ENCODE results near the gene NR2F6.

Gene NR2F6

GRCh38 chr19:17237747-17238706 is 7.7 kb downstream of the NR2F6 start:
- FAIRE-seq = no peak

DNA sequence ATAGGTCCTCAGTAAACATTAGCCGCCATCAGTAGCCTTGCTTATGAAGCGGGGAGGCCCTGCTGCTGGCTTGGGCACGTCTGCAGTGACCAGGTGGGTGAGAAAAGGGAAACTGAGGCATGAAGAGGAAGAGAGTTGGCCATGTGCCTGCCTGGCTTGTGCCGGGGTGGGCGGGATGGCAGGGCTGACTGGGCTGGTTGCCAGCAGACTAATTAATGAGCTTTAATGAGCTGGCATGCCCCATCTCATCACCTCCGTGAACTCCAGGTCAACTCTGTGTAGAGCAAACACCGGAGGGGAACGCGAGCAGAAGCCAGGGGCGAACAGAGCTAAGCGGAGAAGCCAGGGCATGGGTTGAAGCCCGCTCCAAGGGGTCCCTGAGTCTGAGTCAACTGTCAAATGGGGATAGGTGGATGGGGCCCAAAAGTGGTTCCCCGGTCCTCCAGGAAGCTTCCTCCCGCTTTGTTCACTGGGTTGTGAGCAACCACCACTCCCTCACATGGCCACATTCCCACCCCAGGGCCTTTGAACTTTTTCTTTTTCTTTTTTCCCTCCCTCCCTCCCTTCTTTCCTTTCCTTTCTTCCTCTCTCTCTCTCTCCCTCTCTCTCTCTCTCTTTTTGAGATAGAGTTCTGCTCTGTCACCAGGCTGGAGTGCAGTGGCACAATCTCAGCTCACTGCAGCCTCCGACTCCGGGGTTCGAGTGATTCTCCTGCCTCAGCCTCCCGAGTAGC is 8.7 kb downstream of the NR2F6 start:
- no peak for FAIRE-seq

GRCh38 chr19:17235971-17236777 is 9.5 kb downstream of the NR2F6 start:
- FAIRE-seq = no peak

GRCh38 chr19:17235300-17235970 is 10.3 kb downstream of the NR2F6 start:
- no peak for FAIRE-seq

- no peak for FAIRE-seq
These were observed 10.8 kb downstream of the NR2F6 start for GRCh38 chr19:17234911-17235299.

GRCh38 chr19:17232258-17232657 is 13.5 kb downstream of the NR2F6 start:
- FAIRE-seq = no peak

DNA sequence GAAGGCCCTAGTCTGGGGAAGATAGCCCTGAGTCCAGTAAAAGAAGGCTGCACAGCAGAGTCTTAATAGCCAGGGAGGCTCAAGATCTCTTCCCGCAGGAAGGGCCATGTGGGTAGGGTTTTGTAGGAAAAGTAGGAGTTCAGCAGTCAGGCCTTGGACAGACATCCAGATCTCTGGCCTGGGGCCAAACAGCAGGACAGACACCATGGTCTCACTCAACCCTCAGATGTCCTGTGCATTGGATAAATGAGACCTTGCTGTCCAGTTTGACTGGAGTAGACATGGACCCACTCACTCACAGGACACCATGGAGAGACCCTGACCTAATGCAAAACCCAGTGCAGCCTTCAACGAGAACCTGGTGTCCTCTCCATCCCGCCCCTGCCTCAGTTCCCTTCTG is 15.8 kb downstream of the NR2F6 start:
- FAIRE-seq = no peak

DNA sequence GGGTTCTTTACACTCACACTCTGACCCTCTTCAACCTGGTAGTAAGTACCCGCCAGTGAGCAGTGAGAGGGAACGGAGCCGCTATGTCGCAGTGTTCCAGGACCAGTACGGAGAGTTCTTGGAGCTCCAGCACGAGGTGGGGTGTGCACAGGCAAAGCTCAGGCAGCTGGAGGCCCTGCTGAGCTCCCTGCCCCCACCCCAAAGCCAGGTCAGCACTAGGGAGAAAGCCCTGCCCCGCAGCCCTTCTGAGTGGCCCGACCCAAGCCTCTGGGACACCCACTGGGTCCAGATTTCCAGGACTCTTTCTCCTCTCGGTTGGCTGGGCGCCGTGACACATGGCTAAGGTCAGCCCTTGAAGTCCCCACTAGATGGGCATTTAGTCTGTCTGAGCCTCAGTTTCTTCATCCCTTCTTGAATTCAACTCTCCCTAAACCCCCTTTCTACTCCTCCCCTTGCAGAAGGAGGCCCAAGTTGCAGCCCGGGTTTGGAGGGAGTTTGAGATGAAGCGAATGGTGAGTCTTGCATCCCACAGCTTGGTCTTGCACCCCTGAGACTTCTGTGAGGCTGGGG is 17.8 kb downstream of the NR2F6 start:
- no peak for FAIRE-seq

- peak; percentile 48 for FAIRE-seq
These were observed 19.5 kb downstream of the NR2F6 start, which contains the start of gene OCEL1 for GRCh38 chr19:17226002-17226933. OCEL1 (plus strand) TSS chr19:17226226; CDS start chr19:17226248, 22 bp downstream.

- no peak for FAIRE-seq
These were observed 20.7 kb downstream of the NR2F6 start for GRCh38 chr19:17225053-17225452.

- no peak for FAIRE-seq
These were observed 25.4 kb downstream of the NR2F6 start for GRCh38 chr19:17220207-17220758.

- no peak for FAIRE-seq
These were observed 26.4 kb downstream of the NR2F6 start for GRCh38 chr19:17219286-17219685.

- no peak for FAIRE-seq
These were observed 29.6 kb downstream of the NR2F6 start for GRCh38 chr19:17216058-17216670.

DNA sequence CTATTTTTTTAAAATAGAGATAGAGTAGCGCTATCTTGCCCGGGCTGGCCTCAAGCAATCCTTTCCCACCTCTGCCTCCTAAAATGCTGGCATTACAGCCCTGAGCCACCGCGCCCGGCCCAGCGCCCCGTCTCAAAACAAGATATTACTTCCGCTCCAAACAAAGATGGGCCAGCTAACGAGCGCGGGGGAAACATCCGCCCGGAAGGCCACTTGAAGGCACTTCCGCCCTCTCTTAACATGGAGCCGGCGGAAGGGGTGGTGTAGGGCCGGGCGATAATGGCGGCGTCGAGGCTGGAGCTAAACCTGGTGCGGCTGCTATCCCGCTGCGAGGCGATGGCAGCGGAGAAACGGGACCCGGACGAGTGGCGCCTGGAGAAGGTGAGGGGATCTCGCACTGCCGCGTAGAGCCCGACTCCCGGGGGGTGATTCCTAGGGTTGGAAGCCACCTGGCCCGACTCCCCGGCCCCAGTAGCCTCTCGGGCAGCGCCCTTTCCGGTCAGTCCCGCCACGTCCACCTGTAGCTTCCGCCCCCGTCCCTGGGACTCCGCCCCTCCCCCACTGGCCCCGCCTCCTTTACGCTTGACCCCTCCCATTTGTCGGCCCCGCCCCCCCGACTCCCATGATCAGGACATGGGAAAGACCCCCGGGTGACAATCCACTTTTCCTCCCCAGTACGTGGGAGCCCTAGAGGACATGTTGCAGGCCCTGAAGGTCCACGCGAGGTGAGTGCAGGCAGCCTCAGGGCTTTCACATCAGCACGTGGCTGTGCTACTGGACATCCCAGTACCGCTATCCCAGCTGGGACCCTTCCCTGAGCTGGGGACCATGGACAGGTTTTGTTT is 30.4 kb downstream of the NR2F6 start, which contains the start of gene USE1:
USE1 (plus strand) TSS at position 231 of the 845 bp plus-strand sequence; CDS start at position 280, 49 bp downstream.
- peak; percentile 85 for FAIRE-seq

DNA sequence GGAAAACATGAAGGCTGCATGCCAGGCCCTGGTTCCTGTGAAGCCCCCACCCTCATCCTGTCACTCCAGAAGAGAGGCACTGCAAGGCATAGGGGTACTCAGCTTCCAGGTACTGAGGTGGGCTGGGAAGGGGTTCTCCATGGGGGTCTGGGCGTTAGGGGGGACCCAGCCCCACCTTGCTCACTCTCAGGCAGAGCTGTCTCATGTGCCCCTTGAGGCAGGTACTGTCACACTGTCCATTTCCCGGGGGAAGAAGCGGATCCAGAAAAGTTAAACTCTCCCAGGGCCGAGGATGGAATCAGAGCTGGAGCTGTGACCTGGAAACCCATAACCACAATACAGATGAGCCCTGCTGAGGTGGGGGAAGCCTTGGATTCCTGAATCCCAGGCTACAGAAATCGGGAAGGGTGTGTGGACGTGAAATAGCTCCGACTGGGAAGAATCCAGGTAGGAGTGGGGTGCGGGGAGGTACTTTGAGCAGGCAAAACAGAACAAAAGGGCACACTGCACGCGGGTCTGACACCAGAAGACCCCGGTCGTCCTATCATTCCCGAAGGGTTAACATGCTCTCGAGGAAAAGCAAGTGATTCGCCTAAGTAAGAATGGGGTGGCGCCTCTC is 31.1 kb downstream of the NR2F6 start:
- FAIRE-seq = no peak

- no peak for FAIRE-seq
These were observed 32.4 kb downstream of the NR2F6 start for GRCh38 chr19:17213334-17213733.

GRCh38 chr19:17211547-17212446 is 33.9 kb downstream of the NR2F6 start:
- no peak for FAIRE-seq
